H1 (cell line): ENCODE measurements around the gene GNAQ.

Experiments
- EP300 ChIP-seq, 2 experiments: IDR thresholded peaks; 1 replicate in 1 of 2; 2 replicates in 1 of 2; pipeline ENCODE4 v1.6.1; 2011 to 2012; ENCODE audit warnings: low read depth in 2 of 2, low read length in 2 of 2, mild to moderate bottlenecking in 2 of 2, borderline replicate concordance in 1 of 2, inconsistent platforms in 1 of 2, moderate library complexity in 1 of 2
- TF ChIP-seq, protein P1 (sequence below), 3 experiments: IDR thresholded peaks; 1 replicate in 2 of 3; 2 replicates in 1 of 3; pipeline versions ENCODE4 v1.5.1 to v1.6.1; 2011; ENCODE audit warnings: low read length in 3 of 3, mild to moderate bottlenecking in 3 of 3, inconsistent platforms in 2 of 3, low read depth in 1 of 3, moderate library complexity in 1 of 3; ENCODE audit not compliant: insufficient read depth in 1 of 3; ENCODE audit errors: control extremely low read depth in 1 of 3

DNA sequence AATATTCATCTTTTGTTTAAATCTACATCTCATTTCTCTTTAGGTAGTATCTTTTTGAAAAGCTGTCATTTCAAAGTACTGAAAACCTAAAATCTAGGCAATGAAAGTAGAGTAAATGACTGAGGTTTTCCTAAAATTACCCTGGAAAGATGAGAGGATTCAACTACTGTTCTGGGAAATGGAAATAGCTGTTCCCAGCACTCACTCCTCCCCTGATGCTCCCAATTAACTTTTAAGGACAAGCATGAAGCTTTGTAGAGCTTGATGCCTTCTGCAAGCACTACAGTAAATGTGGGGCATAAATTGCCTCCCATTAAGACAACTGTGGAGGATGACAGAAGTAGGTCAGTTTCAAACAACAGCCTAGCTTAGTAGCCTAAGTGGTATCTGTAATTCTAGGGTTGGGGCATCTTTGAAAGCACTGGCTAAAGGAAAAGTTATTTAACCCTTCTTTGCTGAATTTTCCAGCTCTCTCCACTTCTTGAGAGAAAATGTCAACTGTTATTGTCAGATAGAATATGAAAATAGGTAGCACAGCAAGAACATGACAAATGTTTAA is 283.3 kb downstream of the GNAQ start:
- TF ChIP-seq, protein P1, sequence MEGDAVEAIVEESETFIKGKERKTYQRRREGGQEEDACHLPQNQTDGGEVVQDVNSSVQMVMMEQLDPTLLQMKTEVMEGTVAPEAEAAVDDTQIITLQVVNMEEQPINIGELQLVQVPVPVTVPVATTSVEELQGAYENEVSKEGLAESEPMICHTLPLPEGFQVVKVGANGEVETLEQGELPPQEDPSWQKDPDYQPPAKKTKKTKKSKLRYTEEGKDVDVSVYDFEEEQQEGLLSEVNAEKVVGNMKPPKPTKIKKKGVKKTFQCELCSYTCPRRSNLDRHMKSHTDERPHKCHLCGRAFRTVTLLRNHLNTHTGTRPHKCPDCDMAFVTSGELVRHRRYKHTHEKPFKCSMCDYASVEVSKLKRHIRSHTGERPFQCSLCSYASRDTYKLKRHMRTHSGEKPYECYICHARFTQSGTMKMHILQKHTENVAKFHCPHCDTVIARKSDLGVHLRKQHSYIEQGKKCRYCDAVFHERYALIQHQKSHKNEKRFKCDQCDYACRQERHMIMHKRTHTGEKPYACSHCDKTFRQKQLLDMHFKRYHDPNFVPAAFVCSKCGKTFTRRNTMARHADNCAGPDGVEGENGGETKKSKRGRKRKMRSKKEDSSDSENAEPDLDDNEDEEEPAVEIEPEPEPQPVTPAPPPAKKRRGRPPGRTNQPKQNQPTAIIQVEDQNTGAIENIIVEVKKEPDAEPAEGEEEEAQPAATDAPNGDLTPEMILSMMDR (IDR thresholded peaks at IDR 0.05; ENCODE audit: control extremely low read depth in 1 of 3, insufficient read depth in 1 of 3, low read depth in 1 of 3, low read length in 3 of 3): no peak
- no peak for TF ChIP-seq EP300 (IDR thresholded peaks at IDR 0.05; ENCODE audit: borderline replicate concordance in 1 of 2, low read depth in 2 of 2, low read length in 2 of 2)
